CD4-positive, alpha-beta T cell treated with Interleukin-2 at 100 ng/mL for 4 hours (primary cell): ENCODE results near the gene MAB21L4.

Experiments
- DNase-seq: peaks from one replicate; pipeline ENCODE4 v3.0.0-alpha.2; 2020; ENCODE audit warnings: low spot score

MAB21L4 gene

DNA sequence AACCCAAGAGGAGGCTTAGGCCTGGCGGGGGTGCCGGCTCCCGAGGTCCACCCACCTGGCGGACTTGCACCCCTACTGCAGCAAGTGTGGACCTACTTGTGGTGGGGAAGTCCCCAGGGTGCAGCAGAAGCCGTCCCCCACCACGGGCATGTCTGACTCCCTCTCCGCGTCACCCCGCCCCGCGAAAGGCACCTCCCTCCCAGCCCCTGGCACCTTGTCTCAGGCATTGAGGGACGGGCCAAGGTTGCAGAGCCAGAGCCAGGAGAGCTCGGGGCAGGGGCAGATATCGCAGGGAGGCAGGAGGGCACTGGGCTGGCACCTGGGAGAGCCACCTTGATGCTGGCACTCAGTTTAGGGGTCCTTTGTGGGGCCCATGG lies 29.2 kb upstream of the MAB21L4 start:
- no peak for DNase-seq

GRCh38 chr2:240922982-240923537 lies 27.1 kb upstream of the MAB21L4 start:
- no peak for DNase-seq

GRCh38 chr2:240922245-240922981 lies 26.5 kb upstream of the MAB21L4 start:
- no peak for DNase-seq

GRCh38 chr2:240921995-240922244 lies 26.0 kb upstream of the MAB21L4 start:
- DNase-seq = no peak

DNA sequence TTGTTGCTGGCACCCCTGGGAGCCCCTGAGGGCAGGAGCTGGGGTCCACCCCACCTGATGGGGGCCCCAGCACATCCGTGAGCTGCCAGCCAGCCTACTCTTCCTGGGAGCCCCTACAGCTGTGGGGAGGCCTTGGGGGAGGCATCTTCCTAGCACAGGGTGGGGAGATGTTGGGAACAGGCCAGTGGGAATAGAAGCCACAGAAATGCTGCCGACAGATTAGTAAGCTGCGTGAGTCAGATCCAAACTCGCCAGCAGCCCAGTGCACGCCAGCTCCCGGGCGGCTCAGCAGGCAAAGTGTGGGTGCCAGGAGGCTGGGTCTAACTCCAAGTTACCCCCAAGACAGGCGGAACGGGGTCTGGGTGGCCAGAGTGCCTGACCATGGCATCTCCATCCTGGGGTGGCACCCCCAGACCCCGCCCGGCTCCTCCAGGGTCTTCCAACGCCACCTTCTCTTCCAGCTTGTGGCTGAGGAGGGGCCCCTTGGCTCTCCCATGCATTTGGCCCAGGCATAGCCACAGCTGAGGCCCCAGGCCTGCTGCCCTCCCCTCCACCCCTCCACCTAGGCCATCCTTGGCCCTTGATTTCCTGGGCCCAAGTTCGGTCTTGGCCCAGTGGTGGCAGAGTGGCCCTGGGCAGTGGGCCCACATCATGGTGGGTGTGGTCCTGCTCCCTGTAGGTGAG lies 25.5 kb upstream of the MAB21L4 start:
- no peak for DNase-seq

DNA sequence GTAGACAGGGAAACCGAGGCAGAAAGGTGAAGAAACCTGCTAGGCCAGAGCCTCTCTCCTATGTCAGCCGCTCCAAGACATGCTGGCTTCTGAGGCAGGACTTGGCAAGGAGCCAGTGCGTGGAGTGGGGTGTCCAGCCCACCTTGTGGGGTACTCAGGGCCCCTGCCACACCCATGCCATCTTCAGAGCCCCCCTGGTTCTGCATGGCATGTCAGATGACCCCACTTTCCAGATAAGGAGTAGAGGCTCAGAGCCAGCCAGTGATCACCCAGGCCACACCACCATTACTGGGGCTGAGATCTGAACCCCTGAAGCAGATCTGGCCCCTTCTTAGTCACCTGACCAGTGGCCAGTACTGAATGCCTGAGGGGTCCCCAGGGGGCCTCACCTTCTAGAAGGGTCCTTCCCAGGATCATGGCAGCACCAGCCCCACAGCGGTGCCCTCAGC lies 24.9 kb upstream of the MAB21L4 start:
- DNase-seq = no peak

GRCh38 chr2:240919786-240920782 lies 24.1 kb upstream of the MAB21L4 start:
- no peak for DNase-seq

DNA sequence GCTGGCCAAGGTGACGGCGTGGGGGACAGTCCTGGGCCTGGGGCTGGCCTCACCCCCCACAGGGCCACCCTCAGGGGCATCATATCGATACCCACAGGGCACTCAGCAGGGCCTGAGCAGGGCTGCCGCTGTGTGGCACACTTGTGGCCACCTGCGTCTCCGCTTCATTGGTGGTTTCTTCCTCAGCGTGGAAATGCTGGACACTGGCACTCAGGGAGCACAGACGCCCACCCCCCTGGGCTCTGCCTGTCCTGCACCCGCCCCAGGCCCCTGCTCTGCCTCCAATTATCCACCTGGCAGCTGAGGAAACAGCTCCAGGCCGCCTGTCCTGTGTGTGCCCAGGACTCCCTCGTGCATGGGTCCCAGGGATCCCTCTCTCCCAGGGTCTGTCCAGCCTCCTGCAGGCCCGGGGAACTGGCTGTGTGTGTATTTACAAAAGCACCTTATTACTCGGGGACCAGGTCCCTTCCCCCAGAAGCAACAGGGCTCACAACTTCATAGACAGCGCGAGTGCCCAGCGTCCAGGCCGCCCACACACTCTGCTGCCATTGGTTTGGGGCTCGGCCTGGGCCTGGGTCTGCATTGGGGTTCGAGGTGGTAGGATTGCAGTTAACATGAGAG lies 23.3 kb upstream of the MAB21L4 start:
- DNase-seq = no peak

DNA sequence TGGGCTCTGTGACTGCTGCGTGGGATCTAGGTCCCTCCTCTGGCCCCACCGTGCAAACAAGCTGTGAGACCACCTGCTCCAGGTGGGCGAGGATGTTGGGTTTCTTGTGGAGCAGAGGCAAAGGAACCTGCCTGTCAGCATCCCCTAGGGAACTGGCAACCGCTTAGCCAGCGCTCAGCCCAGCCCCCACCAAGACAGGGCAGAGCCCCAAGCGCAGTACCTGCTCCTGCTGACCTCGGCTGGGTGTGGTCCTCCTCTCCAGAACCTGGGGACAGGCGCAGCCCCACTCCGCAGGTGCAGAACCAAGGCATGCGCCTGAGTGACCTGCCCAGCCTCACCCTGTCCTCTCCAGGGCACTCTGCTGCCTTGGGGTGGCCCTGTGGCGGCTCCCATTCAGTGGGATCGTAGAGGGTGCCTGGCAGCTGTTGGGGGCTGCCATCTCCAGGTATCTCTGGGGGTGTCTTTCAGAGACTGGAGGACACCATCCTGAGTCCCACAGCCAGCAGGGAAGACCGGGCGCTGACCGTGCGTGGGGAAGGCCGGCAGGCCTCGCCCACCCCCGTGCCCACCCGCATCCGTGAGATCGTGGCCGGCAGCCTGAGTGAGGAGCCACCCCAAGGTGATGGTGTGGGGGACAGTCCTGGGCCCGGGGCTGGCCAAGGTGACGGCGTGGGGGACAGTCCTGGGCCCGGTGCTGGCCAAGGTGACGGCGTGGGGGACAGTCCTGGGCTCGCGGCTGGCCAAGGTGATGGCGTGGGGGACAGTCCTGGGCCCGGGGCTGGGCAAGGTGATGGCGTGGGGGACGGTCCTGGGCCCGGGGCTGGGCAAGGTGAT lies 22.5 kb upstream of the MAB21L4 start:
- DNase-seq = no peak

GRCh38 chr2:240917684-240918257 lies 21.8 kb upstream of the MAB21L4 start:
- no peak for DNase-seq

DNA sequence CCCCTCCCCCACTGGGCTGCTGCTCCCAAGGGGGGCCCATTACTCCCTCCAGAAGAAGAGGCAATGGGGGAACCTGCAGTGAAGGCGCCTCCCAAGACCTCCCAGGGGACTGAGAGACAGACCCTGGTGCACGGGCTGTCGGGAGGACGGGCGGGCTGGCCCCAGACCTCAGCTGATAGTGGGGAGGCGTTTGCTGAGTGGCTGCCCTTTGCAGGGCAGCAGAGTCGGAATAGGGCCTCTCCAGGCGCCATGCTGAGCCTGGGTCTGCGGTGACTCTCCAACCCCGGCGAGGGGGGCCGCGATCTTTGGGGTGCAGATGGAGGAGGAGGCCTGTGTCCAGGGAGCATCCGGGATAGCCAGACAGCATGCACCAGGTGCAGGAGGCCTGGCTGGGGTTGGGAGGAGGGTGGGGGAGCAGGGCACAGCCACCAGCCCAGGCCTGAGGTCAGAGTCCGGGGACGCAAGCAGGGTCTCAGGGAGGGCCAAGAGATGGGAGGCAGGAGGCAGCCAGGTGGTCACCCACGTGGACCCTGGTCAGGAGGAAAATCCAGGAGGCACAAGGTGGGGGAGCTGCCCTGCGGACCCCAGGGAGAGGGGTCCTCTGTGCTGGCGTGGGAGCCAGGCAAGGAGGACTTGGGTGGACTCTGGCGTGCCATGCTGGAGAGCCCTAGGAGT lies 21.2 kb upstream of the MAB21L4 start:
- no peak for DNase-seq

DNA sequence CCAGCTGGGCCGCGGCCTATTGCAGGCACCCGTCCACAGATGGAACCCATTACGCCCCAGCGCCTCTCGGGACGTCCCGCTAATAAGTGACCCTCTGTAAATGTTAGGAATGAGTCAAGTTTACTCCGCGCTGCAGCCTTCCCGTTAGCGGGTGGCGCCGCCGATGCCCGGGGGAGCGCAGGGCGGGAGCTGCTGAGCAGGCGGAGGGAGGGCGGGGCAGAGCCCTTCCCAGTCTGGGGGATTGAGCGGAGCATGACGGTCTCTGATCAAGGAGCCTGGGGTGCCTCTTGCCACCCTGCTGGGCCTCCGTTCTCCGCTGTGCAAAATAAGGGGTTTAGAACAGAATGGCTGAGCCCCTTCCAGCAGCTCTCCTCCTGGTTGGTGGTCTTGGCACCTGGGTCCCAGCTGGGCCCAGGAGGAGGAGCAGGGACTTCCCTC lies 20.6 kb upstream of the MAB21L4 start:
- DNase-seq = no peak

- no peak for DNase-seq
These were observed 19.8 kb upstream of the MAB21L4 start for GRCh38 chr2:240915526-240916341.

DNA sequence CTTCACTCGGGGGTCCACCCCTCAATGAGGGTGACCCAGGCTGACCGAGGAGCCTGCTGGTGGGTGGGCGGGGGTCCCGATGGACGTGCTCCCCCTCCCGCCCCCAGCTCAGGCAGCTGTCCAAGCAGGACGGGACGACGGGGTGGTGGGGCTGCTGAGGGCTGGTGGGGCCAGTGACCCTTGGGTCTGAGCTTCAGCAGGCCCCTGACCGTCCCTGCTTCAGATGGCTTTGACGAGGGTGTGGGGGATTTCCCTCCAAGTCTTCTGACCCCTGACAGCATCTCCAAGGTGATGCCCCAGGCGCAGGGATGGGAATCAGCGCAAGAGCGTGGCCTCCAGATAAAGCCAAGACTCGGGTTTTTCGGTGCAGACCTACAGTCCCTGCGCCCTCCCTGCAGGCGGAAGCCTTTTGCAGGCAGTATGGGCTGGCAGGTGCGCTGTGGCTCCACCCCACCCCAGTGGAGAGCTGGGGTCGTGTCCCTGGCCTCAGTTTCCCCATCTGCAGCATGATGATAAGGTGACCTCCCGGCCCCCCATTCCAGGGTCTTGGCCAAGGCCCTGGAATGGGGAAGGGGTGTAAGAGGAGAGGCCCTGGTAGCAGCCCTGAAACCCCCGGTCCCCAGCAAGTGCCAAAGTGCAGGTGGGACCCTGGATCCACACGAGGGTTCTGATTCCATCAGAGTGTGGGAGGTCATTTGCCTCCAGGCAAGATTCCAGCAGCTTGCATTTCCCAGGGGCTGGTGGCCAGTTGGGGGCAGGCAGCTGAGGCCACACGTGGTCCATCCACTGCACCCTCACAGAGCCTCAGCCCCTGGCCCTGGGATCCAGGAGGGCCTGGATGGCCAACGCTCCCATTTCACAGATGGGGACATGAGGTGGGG lies 18.9 kb upstream of the MAB21L4 start:
- DNase-seq = no peak

GRCh38 chr2:240913810-240914644 lies 18.1 kb upstream of the MAB21L4 start:
- peak; percentile 39 for DNase-seq

DNA sequence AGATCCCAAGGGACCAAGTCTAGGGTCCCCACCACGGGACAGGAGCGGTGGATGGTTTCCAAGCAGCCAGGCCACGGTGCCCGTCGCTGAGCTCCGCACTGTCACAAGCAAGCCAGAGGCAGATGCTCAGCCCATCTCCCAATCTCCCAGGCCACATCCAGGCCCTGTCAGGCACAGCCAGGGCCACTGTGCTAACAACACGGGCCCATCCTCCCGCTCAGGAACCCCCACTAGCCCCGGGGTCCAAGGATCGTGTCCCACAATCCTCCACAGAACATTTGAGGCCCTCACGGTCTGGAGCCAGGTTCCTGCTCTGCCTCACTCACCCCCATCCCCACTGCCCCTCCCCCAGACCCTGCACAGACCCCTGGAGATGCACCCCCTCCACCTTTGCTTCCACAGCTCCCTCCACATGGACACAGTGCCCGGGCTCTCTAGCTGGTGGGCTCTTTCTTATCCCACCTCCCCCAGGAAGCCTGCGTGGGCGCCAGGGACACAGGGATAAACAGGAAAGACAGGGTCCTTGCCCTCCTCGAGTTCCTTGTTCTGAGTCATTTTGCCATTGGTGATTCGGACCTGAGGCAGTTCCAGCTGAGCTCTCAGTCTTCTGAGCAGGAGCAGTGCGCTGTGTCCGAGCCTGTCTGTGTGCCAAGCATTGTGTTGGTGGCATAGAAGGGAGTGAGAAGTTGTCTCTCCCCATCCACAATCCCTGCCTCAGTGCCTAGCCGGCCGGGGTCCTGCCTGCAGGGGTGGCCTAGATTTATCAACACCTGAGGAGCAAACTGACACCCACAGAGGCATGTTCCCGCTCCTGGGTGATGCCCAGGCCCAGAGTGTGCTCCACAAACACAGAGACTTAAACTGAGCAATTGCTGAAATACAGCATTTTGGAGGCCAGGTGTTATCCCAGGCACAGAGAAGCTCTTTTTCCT lies 17.2 kb upstream of the MAB21L4 start:
- DNase-seq = no peak
